ENCODE measurements around the gene WDR7.
A peak's percentile ranks its signal among the peaks of the same experiment; 100 is the strongest.

Gene WDR7

DNA sequence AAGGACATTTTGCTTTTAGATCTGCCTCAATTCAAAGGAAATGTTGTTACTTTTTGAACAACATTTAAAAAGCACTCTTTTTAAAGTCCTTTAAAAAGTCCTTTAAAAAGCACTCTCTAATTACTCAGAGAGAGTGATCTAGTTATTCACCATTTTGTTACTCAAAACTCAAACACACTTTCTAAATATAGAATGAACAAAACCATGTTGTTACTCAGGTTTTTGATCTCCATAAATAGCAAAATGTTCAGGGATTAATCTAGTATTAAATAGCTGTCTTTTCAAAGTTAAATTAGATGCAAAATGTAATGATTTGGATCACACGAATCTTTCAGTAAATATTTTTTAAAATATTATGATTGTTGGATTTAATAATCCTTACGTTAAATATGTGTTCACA, 352.2 kb downstream of the WDR7 start:
- Histone ChIP-seq H2AFZ (ENCODE audit: low read depth) (no peak overlapping the region), H3K4me2 (no peak overlapping the region), H3K27ac (no peak overlapping the region), H3K4me1 (ENCODE audit: low read depth, poor library complexity, severe bottlenecking) (peaks cover 36% of the 10 kb centered on the region), H3K79me2 (ENCODE audit: insufficient read depth, low read depth) (no peaks in the 10 kb centered on the region), H3K4me3 (IDR thresholded peaks at IDR 0.05; ENCODE audit: insufficient read depth, low read depth, low read length) (no peak overlapping the region), H4K20me1 (ENCODE audit: insufficient read depth) (no peaks in the 10 kb centered on the region), H3K36me3 (ENCODE audit: insufficient read depth) (no peaks in the 10 kb centered on the region), H3K27me3 (ENCODE audit: insufficient read depth, low read depth) (no peaks in the 10 kb centered on the region), H3K9ac (no peak overlapping the region)
- TF ChIP-seq, protein P1, sequence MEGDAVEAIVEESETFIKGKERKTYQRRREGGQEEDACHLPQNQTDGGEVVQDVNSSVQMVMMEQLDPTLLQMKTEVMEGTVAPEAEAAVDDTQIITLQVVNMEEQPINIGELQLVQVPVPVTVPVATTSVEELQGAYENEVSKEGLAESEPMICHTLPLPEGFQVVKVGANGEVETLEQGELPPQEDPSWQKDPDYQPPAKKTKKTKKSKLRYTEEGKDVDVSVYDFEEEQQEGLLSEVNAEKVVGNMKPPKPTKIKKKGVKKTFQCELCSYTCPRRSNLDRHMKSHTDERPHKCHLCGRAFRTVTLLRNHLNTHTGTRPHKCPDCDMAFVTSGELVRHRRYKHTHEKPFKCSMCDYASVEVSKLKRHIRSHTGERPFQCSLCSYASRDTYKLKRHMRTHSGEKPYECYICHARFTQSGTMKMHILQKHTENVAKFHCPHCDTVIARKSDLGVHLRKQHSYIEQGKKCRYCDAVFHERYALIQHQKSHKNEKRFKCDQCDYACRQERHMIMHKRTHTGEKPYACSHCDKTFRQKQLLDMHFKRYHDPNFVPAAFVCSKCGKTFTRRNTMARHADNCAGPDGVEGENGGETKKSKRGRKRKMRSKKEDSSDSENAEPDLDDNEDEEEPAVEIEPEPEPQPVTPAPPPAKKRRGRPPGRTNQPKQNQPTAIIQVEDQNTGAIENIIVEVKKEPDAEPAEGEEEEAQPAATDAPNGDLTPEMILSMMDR (conservative IDR thresholded peaks at IDR 0.05; ENCODE audit: low read depth, low read length): no peak

DNA sequence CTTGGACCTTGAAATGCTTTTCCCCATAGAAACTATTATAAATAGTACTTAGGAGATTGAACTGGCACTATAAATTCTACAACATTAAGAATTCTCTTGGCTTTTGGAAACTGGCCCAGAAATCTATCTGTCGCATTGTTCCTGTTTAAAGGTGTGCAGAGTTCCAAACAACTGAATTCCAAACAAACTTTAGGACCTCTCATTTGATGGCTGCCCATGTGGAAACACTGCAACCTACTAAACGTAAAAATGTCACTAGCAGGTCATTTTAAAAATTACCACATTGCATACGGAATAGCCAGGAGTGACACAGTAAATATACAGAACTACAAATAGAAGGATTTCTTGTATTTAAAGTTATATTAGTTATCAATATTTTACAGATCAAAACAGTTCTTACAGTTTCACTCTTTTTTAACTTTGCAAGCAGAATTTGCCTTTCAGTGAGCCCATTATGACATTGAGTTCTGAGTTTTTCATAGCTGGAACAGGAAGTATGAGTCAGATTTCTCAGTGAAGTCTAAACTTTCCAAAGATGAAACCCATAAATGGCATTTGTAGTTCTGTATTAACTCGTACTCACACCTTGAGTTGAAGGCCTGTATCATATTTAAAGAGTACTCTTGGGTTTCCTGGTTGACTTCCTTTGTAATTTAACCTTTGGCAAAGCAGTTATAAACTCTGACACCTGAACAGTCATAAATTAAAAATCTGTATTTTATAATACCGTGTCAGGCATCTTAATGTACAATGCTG, 353.4 kb downstream of the WDR7 start:
- Histone ChIP-seq H3K27me3 (ENCODE audit: insufficient read depth, low read depth) (no peaks in the 10 kb centered on the region), H3K4me3 (IDR thresholded peaks at IDR 0.05; ENCODE audit: insufficient read depth, low read depth, low read length) (no peak overlapping the region), H2AFZ (ENCODE audit: low read depth) (peak overlapping the region; percentile 27; the same call in 1 of the 2 replicates), H3K27ac (peak overlapping the region; percentile 32), H3K36me3 (ENCODE audit: insufficient read depth) (no peaks in the 10 kb centered on the region), H3K9ac (no peak overlapping the region), H4K20me1 (ENCODE audit: insufficient read depth) (no peaks in the 10 kb centered on the region), H3K4me1 (ENCODE audit: low read depth, poor library complexity, severe bottlenecking) (peaks cover 36% of the 10 kb centered on the region), H3K79me2 (ENCODE audit: insufficient read depth, low read depth) (no peaks in the 10 kb centered on the region), H3K4me2 (peak overlapping the region; percentile 65)
- TF ChIP-seq, protein P1 (conservative IDR thresholded peaks at IDR 0.05; ENCODE audit: low read depth, low read length): no peak

DNA sequence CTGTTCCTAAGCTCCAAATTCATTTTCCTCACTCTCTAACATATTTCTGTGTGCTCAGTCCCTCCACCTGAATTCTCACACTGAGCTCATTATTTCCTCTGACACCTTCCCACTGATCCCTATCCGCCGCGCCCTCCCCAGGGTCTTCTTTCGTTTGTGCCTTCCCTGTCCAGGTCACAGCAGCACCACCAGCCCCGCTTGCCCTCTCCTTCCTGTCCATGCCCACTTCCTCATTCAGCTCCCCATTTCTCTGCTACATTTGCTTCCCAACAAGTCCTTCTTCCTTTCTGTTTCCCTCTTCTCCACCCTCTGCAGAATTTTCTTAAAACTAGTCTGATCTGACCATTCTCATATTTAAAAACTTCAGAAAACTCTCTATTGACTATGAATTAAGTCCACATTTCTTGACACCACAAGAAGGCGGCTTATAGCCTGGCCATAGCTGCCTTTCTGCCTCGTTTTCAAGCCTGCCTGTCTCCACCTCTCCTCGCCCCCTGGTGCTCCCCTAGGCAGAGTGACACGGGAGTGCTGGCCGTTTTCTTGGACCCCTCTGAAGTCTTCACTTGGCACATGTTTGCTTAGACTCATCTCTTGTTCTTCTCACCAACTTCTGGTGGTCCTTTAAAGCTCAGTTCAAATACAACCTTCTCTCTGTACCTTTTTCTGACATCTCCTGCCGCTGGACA, 357.0 kb downstream of the WDR7 start:
- Histone ChIP-seq H3K27me3 (ENCODE audit: insufficient read depth, low read depth) (no peaks in the 10 kb centered on the region), H3K4me2 (no peak overlapping the region)

DNA sequence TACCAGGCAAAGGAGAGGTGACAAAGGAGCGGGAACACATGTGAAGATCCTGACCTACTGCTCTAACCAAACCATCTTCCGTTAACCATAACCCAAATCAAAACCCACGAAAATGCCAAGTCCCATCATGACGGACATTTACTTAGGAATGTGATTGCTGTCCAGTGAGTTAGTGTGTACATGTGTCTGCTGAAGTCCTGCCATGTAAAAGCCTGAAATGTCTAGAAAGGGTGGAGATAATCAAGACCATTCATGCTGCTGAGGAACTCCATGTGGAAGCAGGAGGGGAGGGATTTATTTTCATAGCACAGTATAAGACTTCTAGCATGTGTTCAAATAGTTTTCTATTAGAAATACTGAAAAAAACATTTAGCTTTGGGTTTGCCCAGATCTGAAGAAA, 358.7 kb downstream of the WDR7 start:
- Histone ChIP-seq H3K27me3 (ENCODE audit: insufficient read depth, low read depth) (no peaks in the 10 kb centered on the region), H4K20me1 (ENCODE audit: insufficient read depth) (no peaks in the 10 kb centered on the region), H3K4me1 (ENCODE audit: low read depth, poor library complexity, severe bottlenecking) (peaks cover 14% of the 10 kb centered on the region), H3K9ac (no peak overlapping the region), H3K36me3 (ENCODE audit: insufficient read depth) (no peaks in the 10 kb centered on the region), H2AFZ (ENCODE audit: low read depth) (no peak overlapping the region), H3K79me2 (ENCODE audit: insufficient read depth, low read depth) (no peaks in the 10 kb centered on the region), H3K4me2 (no peak overlapping the region), H3K4me3 (IDR thresholded peaks at IDR 0.05; ENCODE audit: insufficient read depth, low read depth, low read length) (no peak overlapping the region), H3K27ac (no peak overlapping the region)
- TF ChIP-seq, protein P1 (conservative IDR thresholded peaks at IDR 0.05; ENCODE audit: low read depth, low read length): no peak

More for the DNA sequence above, 357.0 kb downstream of the WDR7 start:
- Histone ChIP-seq H4K20me1 (ENCODE audit: insufficient read depth) (no peaks in the 10 kb centered on the region), H3K79me2 (ENCODE audit: insufficient read depth, low read depth) (no peaks in the 10 kb centered on the region), H3K36me3 (ENCODE audit: insufficient read depth) (no peaks in the 10 kb centered on the region), H2AFZ (ENCODE audit: low read depth) (no peak overlapping the region), H3K4me1 (ENCODE audit: low read depth, poor library complexity, severe bottlenecking) (peaks cover 30% of the 10 kb centered on the region), H3K4me3 (IDR thresholded peaks at IDR 0.05; ENCODE audit: insufficient read depth, low read depth, low read length) (no peak overlapping the region), H3K9ac (no peak overlapping the region), H3K27ac (no peak overlapping the region)
- TF ChIP-seq, protein P1 (conservative IDR thresholded peaks at IDR 0.05; ENCODE audit: low read depth, low read length): no peak
